SK-N-SH treated with all-trans-retinoic acid at 6 μM for 48 hours (cell line): ENCODE data around the gene EIF4G2.

ENCODE experiments used
- ATAC-seq: fragments of 200-7000 bp; cut with Tn5 transposase; 3 replicates; pipeline ENCODE4 v1.9.1; 2020; ENCODE audit warnings: mild to moderate bottlenecking, moderate library complexity
- ARNTL ChIP-seq: fragments of 450-650 bp; formaldehyde crosslinking; IDR thresholded peaks from 2 replicates; pipeline ENCODE4 v1.5.0; 2020; ENCODE audit warnings: low read depth, mild to moderate bottlenecking, moderate library complexity, borderline replicate concordance
- BACH2 ChIP-seq: fragments of 250-450 bp; sonication (Bioruptor Pico); IDR thresholded peaks from 2 replicates; pipeline ENCODE4 v1.9.0; 2021; ENCODE audit warnings: mild to moderate bottlenecking, borderline replicate concordance
- CSDC2 ChIP-seq: fragments of 250-450 bp; sonication (Bioruptor Pico); IDR thresholded peaks from 2 replicates; pipeline ENCODE4 v1.5.0; 2020; ENCODE audit warnings: mild to moderate bottlenecking, moderate library complexity
- ESRRG ChIP-seq: fragments of 250-450 bp; sonication (Bioruptor Pico); IDR thresholded peaks from 2 replicates; pipeline ENCODE4 v1.6.1; 2021; ENCODE audit warnings: mild to moderate bottlenecking
- GLIS3 ChIP-seq: fragments of 250-450 bp; sonication (Bioruptor Pico); IDR thresholded peaks from 2 replicates; pipeline ENCODE4 v1.5.0; 2020; ENCODE audit warnings: mild to moderate bottlenecking, moderate library complexity
- ISL1 ChIP-seq: fragments of 250-450 bp; sonication (Bioruptor Pico); IDR thresholded peaks from 2 replicates; pipeline ENCODE4 v2.1.2; 2022; ENCODE audit warnings: mild to moderate bottlenecking, moderate library complexity
- OSR1 ChIP-seq: fragments of 250-450 bp; sonication (Bioruptor Pico); IDR thresholded peaks from 2 replicates; pipeline ENCODE4 v1.8.0; 2022; ENCODE audit warnings: moderate library complexity, mild to moderate bottlenecking, inconsistent platforms
- RARB ChIP-seq: fragments of 250-450 bp; sonication (Bioruptor Pico); IDR thresholded peaks from 2 replicates; pipeline ENCODE4 v1.8.0; 2021; ENCODE audit warnings: mild to moderate bottlenecking, moderate library complexity
- SNAI2 ChIP-seq: fragments of 250-450 bp; sonication (Bioruptor Pico); IDR thresholded peaks from 2 replicates; pipeline ENCODE4 v1.5.0; 2020; ENCODE audit warnings: mild to moderate bottlenecking, moderate library complexity
- TCF4 ChIP-seq: fragments of 250-450 bp; sonication (Bioruptor Pico); IDR thresholded peaks from 2 replicates; pipeline ENCODE4 v1.8.0; 2021; ENCODE audit warnings: mild to moderate bottlenecking, moderate library complexity, borderline replicate concordance
- TOX ChIP-seq: fragments of 250-450 bp; sonication (Bioruptor Pico); IDR thresholded peaks from 2 replicates; pipeline ENCODE4 v1.8.0; 2021; ENCODE audit warnings: mild to moderate bottlenecking, moderate library complexity, borderline replicate concordance
- ZC3H10 ChIP-seq: fragments of 250-450 bp; sonication (Bioruptor Pico); IDR thresholded peaks from 2 replicates; pipeline ENCODE4 v1.5.1; 2021; ENCODE audit warnings: mild to moderate bottlenecking, moderate library complexity
- ZFP3 ChIP-seq: fragments of 250-450 bp; sonication (Bioruptor Pico); IDR thresholded peaks from 2 replicates; pipeline ENCODE4 v1.5.0; 2020; ENCODE audit warnings: mild to moderate bottlenecking, moderate library complexity
- ZFP30 ChIP-seq: fragments of 450-650 bp; formaldehyde crosslinking; IDR thresholded peaks from 2 replicates; pipeline ENCODE4 v1.5.0; 2022; ENCODE audit warnings: mild to moderate bottlenecking, moderate library complexity
- ZNF565 ChIP-seq: fragments of 450-650 bp; formaldehyde crosslinking; conservative IDR thresholded peaks from 2 replicates; pipeline ENCODE4 v1.5.0; 2020; ENCODE audit warnings: low read depth, mild to moderate bottlenecking, moderate library complexity
- ZNF70 ChIP-seq: fragments of 450-650 bp; formaldehyde crosslinking; IDR thresholded peaks from 2 replicates; pipeline ENCODE4 v1.5.0; 2020; ENCODE audit warnings: mild to moderate bottlenecking, moderate library complexity
- ZNF8 ChIP-seq: fragments of 450-650 bp; formaldehyde crosslinking; IDR thresholded peaks from 2 replicates; pipeline ENCODE4 v1.5.0; 2020; ENCODE audit warnings: mild to moderate bottlenecking, moderate library complexity
- TF ChIP-seq, protein P1 (sequence below): fragments of 250-450 bp; sonication (Bioruptor Pico); IDR thresholded peaks from 2 replicates; pipeline ENCODE4 v1.8.0; 2020; ENCODE audit warnings: mild to moderate bottlenecking, moderate library complexity, borderline replicate concordance
- TF ChIP-seq, protein P2 (sequence below): fragments of 250-450 bp; sonication (Bioruptor Pico); IDR thresholded peaks from 2 replicates; pipeline ENCODE4 v1.5.1; 2021; ENCODE audit warnings: mild to moderate bottlenecking, moderate library complexity
- TF ChIP-seq, protein P3 (sequence below): fragments of 250-450 bp; sonication (Bioruptor Pico); IDR thresholded peaks from 2 replicates; pipeline ENCODE4 v1.8.0; 2021; ENCODE audit warnings: low read depth, mild to moderate bottlenecking, moderate library complexity, borderline replicate concordance
- TF ChIP-seq, protein P4 (sequence below): fragments of 250-450 bp; sonication (Bioruptor Pico); IDR thresholded peaks from 2 replicates; pipeline ENCODE4 v1.5.1; 2020; ENCODE audit warnings: low read depth, mild to moderate bottlenecking, moderate library complexity

EIF4G2 gene

DNA sequence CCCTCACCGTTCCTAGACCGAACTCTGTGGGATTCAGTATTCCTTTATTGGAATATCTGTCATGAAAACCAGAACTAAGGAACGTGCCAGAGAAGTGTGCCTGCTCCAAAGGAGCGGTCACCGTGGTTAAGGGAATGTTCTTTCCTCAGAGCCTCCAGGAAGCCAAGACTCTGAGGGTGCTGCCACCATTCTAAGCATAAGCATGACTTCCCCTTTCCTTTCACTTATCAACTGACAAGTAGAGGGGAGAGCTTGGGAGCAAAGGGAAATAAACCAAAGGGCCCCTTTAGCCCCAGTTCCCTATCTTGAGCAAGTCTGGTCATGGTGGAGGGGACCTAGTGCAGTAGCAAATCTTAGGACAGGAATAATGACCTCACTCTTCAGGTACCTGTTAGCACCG, 30.9 kb downstream of the EIF4G2 start:
- TF ChIP-seq, protein P1, sequence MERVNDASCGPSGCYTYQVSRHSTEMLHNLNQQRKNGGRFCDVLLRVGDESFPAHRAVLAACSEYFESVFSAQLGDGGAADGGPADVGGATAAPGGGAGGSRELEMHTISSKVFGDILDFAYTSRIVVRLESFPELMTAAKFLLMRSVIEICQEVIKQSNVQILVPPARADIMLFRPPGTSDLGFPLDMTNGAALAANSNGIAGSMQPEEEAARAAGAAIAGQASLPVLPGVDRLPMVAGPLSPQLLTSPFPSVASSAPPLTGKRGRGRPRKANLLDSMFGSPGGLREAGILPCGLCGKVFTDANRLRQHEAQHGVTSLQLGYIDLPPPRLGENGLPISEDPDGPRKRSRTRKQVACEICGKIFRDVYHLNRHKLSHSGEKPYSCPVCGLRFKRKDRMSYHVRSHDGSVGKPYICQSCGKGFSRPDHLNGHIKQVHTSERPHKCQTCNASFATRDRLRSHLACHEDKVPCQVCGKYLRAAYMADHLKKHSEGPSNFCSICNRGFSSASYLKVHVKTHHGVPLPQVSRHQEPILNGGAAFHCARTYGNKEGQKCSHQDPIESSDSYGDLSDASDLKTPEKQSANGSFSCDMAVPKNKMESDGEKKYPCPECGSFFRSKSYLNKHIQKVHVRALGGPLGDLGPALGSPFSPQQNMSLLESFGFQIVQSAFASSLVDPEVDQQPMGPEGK (CRISPR knock-in tag): no peak
- TF ChIP-seq OSR1 (CRISPR knock-in tag) (no peak), CSDC2 (CRISPR knock-in tag) (no peak), TOX (no peak), ARNTL (CRISPR knock-in tag) (no peak), ISL1 (CRISPR knock-in tag) (no peak), ZNF70 (CRISPR knock-in tag) (no peak)
- ATAC-seq: no peak; the same call in 2 of the 3 replicates

DNA sequence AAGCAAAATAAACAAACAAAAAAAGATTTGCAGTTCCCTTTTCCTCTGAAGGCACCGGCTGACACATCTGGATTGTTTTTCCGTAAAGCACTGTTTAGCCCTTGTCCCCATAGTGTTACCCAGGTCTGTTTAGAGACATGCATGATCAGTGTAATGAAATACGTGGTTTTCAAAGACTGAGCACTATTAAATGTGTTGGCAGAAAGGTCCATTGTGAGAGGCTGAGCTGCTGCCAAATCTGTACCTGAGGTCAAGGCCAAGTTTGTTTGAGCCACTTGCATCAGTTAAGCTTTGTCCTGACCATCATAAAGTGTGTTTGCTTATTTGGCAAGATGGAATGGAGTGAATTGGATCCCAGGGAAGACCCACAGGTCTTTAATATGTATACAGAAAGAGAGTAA, 31.3 kb downstream of the EIF4G2 start:
- no peak for TF ChIP-seq CSDC2 (CRISPR knock-in tag)
- TF ChIP-seq GLIS3 (CRISPR knock-in tag): no peak
- no peak for TF ChIP-seq ZNF8 (CRISPR knock-in tag)
- no peak for TF ChIP-seq ZNF565 (CRISPR knock-in tag)
- TF ChIP-seq, protein P2, sequence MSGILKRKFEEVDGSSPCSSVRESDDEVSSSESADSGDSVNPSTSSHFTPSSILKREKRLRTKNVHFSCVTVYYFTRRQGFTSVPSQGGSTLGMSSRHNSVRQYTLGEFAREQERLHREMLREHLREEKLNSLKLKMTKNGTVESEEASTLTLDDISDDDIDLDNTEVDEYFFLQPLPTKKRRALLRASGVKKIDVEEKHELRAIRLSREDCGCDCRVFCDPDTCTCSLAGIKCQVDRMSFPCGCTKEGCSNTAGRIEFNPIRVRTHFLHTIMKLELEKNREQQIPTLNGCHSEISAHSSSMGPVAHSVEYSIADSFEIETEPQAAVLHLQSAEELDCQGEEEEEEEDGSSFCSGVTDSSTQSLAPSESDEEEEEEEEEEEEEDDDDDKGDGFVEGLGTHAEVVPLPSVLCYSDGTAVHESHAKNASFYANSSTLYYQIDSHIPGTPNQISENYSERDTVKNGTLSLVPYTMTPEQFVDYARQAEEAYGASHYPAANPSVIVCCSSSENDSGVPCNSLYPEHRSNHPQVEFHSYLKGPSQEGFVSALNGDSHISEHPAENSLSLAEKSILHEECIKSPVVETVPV (CRISPR knock-in tag): no peak
- TF ChIP-seq ISL1 (CRISPR knock-in tag): no peak
- TF ChIP-seq SNAI2: no peak
- no peak for TF ChIP-seq BACH2
- no peak for TF ChIP-seq TCF4
- TF ChIP-seq ZFP3 (CRISPR knock-in tag): no peak
- no peak for TF ChIP-seq TOX
- TF ChIP-seq, protein P3, sequence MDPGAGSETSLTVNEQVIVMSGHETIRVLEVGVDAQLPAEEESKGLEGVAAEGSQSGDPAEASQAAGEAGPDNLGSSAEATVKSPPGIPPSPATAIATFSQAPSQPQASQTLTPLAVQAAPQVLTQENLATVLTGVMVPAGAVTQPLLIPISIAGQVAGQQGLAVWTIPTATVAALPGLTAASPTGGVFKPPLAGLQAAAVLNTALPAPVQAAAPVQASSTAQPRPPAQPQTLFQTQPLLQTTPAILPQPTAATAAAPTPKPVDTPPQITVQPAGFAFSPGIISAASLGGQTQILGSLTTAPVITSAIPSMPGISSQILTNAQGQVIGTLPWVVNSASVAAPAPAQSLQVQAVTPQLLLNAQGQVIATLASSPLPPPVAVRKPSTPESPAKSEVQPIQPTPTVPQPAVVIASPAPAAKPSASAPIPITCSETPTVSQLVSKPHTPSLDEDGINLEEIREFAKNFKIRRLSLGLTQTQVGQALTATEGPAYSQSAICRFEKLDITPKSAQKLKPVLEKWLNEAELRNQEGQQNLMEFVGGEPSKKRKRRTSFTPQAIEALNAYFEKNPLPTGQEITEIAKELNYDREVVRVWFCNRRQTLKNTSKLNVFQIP (CRISPR knock-in tag): no peak
- TF ChIP-seq, protein P1 (CRISPR knock-in tag): no peak
- TF ChIP-seq ARNTL (CRISPR knock-in tag): no peak
- TF ChIP-seq ZFP30 (CRISPR knock-in tag): no peak
- TF ChIP-seq OSR1 (CRISPR knock-in tag): no peak
- no peak for TF ChIP-seq ESRRG
- TF ChIP-seq, protein P4, sequence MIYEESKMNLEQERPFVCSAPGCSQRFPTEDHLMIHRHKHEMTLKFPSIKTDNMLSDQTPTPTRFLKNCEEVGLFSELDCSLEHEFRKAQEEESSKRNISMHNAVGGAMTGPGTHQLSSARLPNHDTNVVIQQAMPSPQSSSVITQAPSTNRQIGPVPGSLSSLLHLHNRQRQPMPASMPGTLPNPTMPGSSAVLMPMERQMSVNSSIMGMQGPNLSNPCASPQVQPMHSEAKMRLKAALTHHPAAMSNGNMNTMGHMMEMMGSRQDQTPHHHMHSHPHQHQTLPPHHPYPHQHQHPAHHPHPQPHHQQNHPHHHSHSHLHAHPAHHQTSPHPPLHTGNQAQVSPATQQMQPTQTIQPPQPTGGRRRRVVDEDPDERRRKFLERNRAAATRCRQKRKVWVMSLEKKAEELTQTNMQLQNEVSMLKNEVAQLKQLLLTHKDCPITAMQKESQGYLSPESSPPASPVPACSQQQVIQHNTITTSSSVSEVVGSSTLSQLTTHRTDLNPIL: no peak
- TF ChIP-seq ZC3H10: no peak
- TF ChIP-seq, all 23 proteins: peak for 0
- no peak for ATAC-seq

DNA sequence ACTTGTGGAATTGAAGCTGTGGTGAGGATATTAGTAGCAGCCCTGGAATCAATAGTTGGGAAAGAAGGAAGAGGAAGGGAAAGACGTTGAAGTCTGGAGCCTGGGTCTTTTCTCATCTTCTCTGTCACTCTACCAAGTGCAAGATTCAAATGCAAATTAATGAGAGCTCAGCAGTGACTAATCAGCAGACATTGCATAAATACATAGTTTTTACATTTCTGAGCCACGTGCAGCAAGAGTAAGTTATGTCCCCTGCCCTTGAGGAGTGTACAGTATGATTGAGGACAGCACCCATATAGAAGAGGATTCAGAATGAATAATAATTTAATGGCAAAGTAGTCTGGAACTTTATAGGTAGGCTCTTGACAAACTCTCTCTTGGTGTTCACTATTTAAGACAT, 33.9 kb downstream of the EIF4G2 start:
- no peak for ATAC-seq

More for the DNA sequence above, 33.9 kb downstream of the EIF4G2 start:
- TF ChIP-seq, protein P4: no peak
- TF ChIP-seq GLIS3 (CRISPR knock-in tag) (no peak), ZNF8 (CRISPR knock-in tag) (no peak), RARB (CRISPR knock-in tag) (no peak), ISL1 (CRISPR knock-in tag) (no peak), ESRRG (no peak), CSDC2 (CRISPR knock-in tag) (no peak), BACH2 (no peak), ZFP3 (CRISPR knock-in tag) (no peak), OSR1 (CRISPR knock-in tag) (no peak), TOX (no peak)
- TF ChIP-seq, protein P1 (CRISPR knock-in tag): no peak
